Neural progenitor cell (in vitro differentiated cells): ENCODE data around the gene ETV7. TPM values are rescaled to one million over a fixed set of nuclear protein-coding genes. Genes with fewer than 3 reads are reported as not detected.

Experiments
- DNase-seq: peaks from one replicate; pipeline ENCODE4 v3.0.0-alpha.2; 2016; ENCODE audit warnings: low spot score
- H2AFZ ChIP-seq: fragments of 200-600 bp; sonication (generic); replicated peaks from 2 replicates; pipeline ENCODE4 v1.6.1; 2016; ENCODE audit warnings: antibody characterized with exemption
- H3F3A ChIP-seq: fragments of 200-600 bp; sonication (generic); 2 replicates; pipeline ENCODE4 v1.6.1; 2016; ENCODE audit warnings: antibody characterized with exemption, low read depth
- H3K27ac ChIP-seq: fragments of 200-600 bp; sonication (generic); 2 replicates; pipeline ENCODE4 v1.5.1; 2016; ENCODE audit warnings: mild to moderate bottlenecking
- H3K27me3 ChIP-seq: fragments of 200-600 bp; sonication (generic); 2 replicates; pipeline ENCODE4 v1.6.1; 2016; ENCODE audit warnings: mild to moderate bottlenecking, moderate library complexity
- H3K36me3 ChIP-seq: fragments of 200-600 bp; sonication (generic); 2 replicates; pipeline ENCODE4 v1.5.1; 2016
- H3K4me1 ChIP-seq: fragments of 200-600 bp; sonication (generic); 2 replicates; pipeline ENCODE4 v1.6.1; 2016; ENCODE audit warnings: mixed run types
- H3K4me2 ChIP-seq: fragments of 200-600 bp; sonication (generic); 2 replicates; pipeline ENCODE4 v1.6.1; 2016
- H3K4me3 ChIP-seq: fragments of 200-600 bp; sonication (generic); 2 replicates; pipeline ENCODE4 v1.5.1; 2016
- H3K79me2 ChIP-seq: fragments of 200-600 bp; sonication (generic); 2 replicates; pipeline ENCODE4 v1.6.1; 2016; ENCODE audit warnings: low read depth
- H3K9ac ChIP-seq: fragments of 200-600 bp; sonication (generic); 2 replicates; pipeline ENCODE4 v1.6.1; 2016
- H3K9me3 ChIP-seq: fragments of 200-600 bp; sonication (generic); 2 replicates; pipeline ENCODE4 v1.5.1; 2016; ENCODE audit warnings: low read depth
- H4K20me1 ChIP-seq: fragments of 200-600 bp; sonication (generic); 2 replicates; pipeline ENCODE4 v1.6.1; 2016; ENCODE audit warnings: low read depth
- H3K27ac Mint-ChIP-seq: 3 replicates; pipeline ENCODE4 v1.8.0; 2021; ENCODE audit warnings: mixed read lengths
- H3K27me3 Mint-ChIP-seq: 2 replicates; pipeline ENCODE4 v1.8.0; 2022; ENCODE audit warnings: low read depth, mild to moderate bottlenecking, inconsistent platforms, moderate library complexity, mixed read lengths; ENCODE audit not compliant: insufficient read depth
- H3K36me3 Mint-ChIP-seq: 3 replicates; pipeline ENCODE4 v1.8.0; 2021; ENCODE audit warnings: mixed read lengths
- H3K4me1 Mint-ChIP-seq: 3 replicates; pipeline ENCODE4 v1.8.0; 2021; ENCODE audit warnings: mixed read lengths
- H3K4me3 Mint-ChIP-seq: 3 replicates; pipeline ENCODE4 v1.8.0; 2021; ENCODE audit warnings: mild to moderate bottlenecking, moderate library complexity, mixed read lengths
- H3K9me3 Mint-ChIP-seq: 3 replicates; pipeline ENCODE4 v1.8.0; 2020; ENCODE audit warnings: mixed read lengths
- CTCF ChIP-seq: fragments of 200-600 bp; sonication (generic); IDR thresholded peaks from 2 replicates; pipeline ENCODE4 v1.5.1; 2017; ENCODE audit warnings: antibody characterized with exemption, mild to moderate bottlenecking
- EZH2 ChIP-seq: fragments of 200-600 bp; sonication (generic); IDR thresholded peaks from 2 replicates; pipeline ENCODE4 v1.6.1; 2017; ENCODE audit warnings: antibody characterized with exemption, mild to moderate bottlenecking, moderate library complexity
- EZH2phosphoT487 ChIP-seq: fragments of 200-600 bp; sonication (generic); IDR thresholded peaks from 2 replicates; pipeline ENCODE4 v1.6.1; 2017; ENCODE audit warnings: antibody characterized with exemption
- total RNA-seq: library from RNA; depleted of rRNA; stranded (reverse); fragments of >200 nt; gene quantifications from 2 replicates; pipeline ENCODE4 v1.2.3, GENCODE V29; 2015; ENCODE audit warnings: low replicate concordance

The ETV7 gene
- total RNA-seq, 1 donor from 2014 or later, result 0.11 TPM

GRCh38 chr6:36404164-36404563, 16.7 kb upstream of the ETV7 start:
- DNase-seq, result no peak
- Mint-ChIP-seq H3K36me3 (no peaks in the 10 kb centered on the region), H3K27me3 (peaks cover 13% of the 10 kb centered on the region), H3K4me1 (no peaks in the 10 kb centered on the region), H3K4me3 (no peak overlapping the region), H3K9me3 (peaks cover 5% of the 10 kb centered on the region), H3K27ac (no peak overlapping the region)
- TF ChIP-seq CTCF, result no peak
- no peak for TF ChIP-seq EZH2phosphoT487
- TF ChIP-seq EZH2, result no peak
- H2AFZ ChIP-seq, result no peak overlapping the region
- no peaks in the 10 kb centered on the region for H3K27me3 ChIP-seq
- H3K79me2 ChIP-seq, result no peaks in the 10 kb centered on the region
- H3K4me1 ChIP-seq, result peaks cover 2% of the 10 kb centered on the region
- H3K4me2 ChIP-seq, result no peak overlapping the region
- H3K9ac ChIP-seq, result no peak overlapping the region
- H3K27ac ChIP-seq, result no peak overlapping the region
- no peaks in the 10 kb centered on the region for H3K36me3 ChIP-seq
- H3K4me3 ChIP-seq, result no peak overlapping the region
- H3K9me3 ChIP-seq, result no peaks in the 10 kb centered on the region
- no peaks in the 10 kb centered on the region for H4K20me1 ChIP-seq
- H3F3A ChIP-seq, result no peaks in the 10 kb centered on the region

GRCh38 chr6:36402481-36402880, 15.0 kb upstream of the ETV7 start:
- H3K9ac ChIP-seq, result no peak overlapping the region
- H3K9me3 ChIP-seq, result no peaks in the 10 kb centered on the region
- H3F3A ChIP-seq, result no peaks in the 10 kb centered on the region
- no peaks in the 10 kb centered on the region for H4K20me1 ChIP-seq
- no peak for DNase-seq
- peaks cover 5% of the 10 kb centered on the region for H3K9me3 Mint-ChIP-seq
- no peaks in the 10 kb centered on the region for H3K79me2 ChIP-seq
- TF ChIP-seq EZH2phosphoT487 (no peak), CTCF (no peak), EZH2 (no peak)
- no peaks in the 10 kb centered on the region for H3K27me3 ChIP-seq
- H2AFZ ChIP-seq, result no peak overlapping the region
- H3K4me3 Mint-ChIP-seq, result no peak overlapping the region
- no peak overlapping the region for H3K27ac ChIP-seq
- H3K4me2 ChIP-seq, result no peak overlapping the region
- H3K27me3 Mint-ChIP-seq, result peaks cover 13% of the 10 kb centered on the region
- H3K4me1 Mint-ChIP-seq, result no peaks in the 10 kb centered on the region
- H3K4me3 ChIP-seq, result no peak overlapping the region
- H3K27ac Mint-ChIP-seq, result no peak overlapping the region
- H3K4me1 ChIP-seq, result peaks cover 2% of the 10 kb centered on the region
- no peaks in the 10 kb centered on the region for H3K36me3 Mint-ChIP-seq
- H3K36me3 ChIP-seq, result no peaks in the 10 kb centered on the region

- no peak overlapping the region for H3K27ac Mint-ChIP-seq
- no peaks in the 10 kb centered on the region for H3F3A ChIP-seq
- H3K79me2 ChIP-seq, result no peaks in the 10 kb centered on the region
- TF ChIP-seq CTCF (no peak), EZH2phosphoT487 (no peak), EZH2 (no peak)
- no peaks in the 10 kb centered on the region for H3K4me1 Mint-ChIP-seq
- no peak overlapping the region for H3K4me3 Mint-ChIP-seq
- H3K27me3 ChIP-seq, result no peaks in the 10 kb centered on the region
- peaks cover 2% of the 10 kb centered on the region for H3K4me1 ChIP-seq
- no peak overlapping the region for H3K9ac ChIP-seq
- no peak for DNase-seq
- no peak overlapping the region for H2AFZ ChIP-seq
- no peak overlapping the region for H3K27ac ChIP-seq
- no peak overlapping the region for H3K4me3 ChIP-seq
- no peak overlapping the region for H3K4me2 ChIP-seq
- H4K20me1 ChIP-seq, result no peaks in the 10 kb centered on the region
- H3K9me3 Mint-ChIP-seq, result peaks cover 5% of the 10 kb centered on the region
- no peaks in the 10 kb centered on the region for H3K36me3 Mint-ChIP-seq
- H3K27me3 Mint-ChIP-seq, result peaks cover 14% of the 10 kb centered on the region
- no peaks in the 10 kb centered on the region for H3K9me3 ChIP-seq
- H3K36me3 ChIP-seq, result no peaks in the 10 kb centered on the region
Measured at GRCh38 chr6:36399970-36400369, 12.5 kb upstream of the ETV7 start.

GRCh38 chr6:36392621-36393020, 5.2 kb upstream of the ETV7 start:
- no peak for TF ChIP-seq EZH2phosphoT487
- peak; percentile 27 for TF ChIP-seq CTCF
- DNase-seq, result no peak
- Mint-ChIP-seq H3K27me3 (peaks cover 27% of the 10 kb centered on the region), H3K4me1 (peaks cover 3% of the 10 kb centered on the region), H3K4me3 (no peak overlapping the region), H3K36me3 (no peaks in the 10 kb centered on the region), H3K9me3 (peaks cover 3% of the 10 kb centered on the region), H3K27ac (no peak overlapping the region)
- Histone ChIP-seq H3K36me3 (no peaks in the 10 kb centered on the region), H3K9me3 (no peaks in the 10 kb centered on the region), H3K9ac (no peak overlapping the region), H2AFZ (no peak overlapping the region), H3K4me3 (no peak overlapping the region), H3K27me3 (peaks cover 37% of the 10 kb centered on the region), H3K4me2 (no peak overlapping the region), H3K79me2 (no peaks in the 10 kb centered on the region), H3K27ac (no peak overlapping the region), H4K20me1 (no peaks in the 10 kb centered on the region), H3K4me1 (no peaks in the 10 kb centered on the region), H3F3A (peaks cover 10% of the 10 kb centered on the region)
